Glomerular visceral epithelial cell (primary cell): ENCODE data around the gene TRIM77.
"Not testable (repeated sequence)": the region's sequence is repeated elsewhere in the genome, so short reads cannot be mapped to it uniquely, and the experiment has no call there.

Experiments
- DNase-seq: peaks from one replicate; pipeline ENCODE4 v3.0.0-alpha.2; 2016; ENCODE audit errors: extremely low spot score

TRIM77 gene

DNA sequence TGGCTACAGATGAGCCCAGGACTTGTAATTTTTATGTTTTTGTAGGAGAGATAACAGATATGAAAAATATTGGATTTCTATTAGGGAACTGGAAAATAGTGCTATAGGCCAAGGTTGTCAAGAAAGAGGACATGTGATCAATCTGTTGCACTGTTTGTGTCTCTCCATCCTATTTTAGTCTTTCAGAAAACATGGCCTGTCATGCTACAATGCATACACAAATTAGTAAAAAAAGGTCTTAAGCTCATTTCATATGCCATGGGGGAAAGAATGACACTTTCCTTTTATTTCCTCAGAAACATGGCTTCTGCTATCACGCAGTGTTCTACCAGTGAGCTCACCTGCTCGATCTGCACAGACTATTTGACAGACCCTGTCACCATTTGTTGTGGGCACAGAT lies at the start of gene TRIM77:
Gene TRIM77 (plus strand): TSS at position 301 of the 400 bp plus-strand sequence. CDS start 0 bp downstream, at position 301.
- not testable (repeated sequence) for DNase-seq

DNA sequence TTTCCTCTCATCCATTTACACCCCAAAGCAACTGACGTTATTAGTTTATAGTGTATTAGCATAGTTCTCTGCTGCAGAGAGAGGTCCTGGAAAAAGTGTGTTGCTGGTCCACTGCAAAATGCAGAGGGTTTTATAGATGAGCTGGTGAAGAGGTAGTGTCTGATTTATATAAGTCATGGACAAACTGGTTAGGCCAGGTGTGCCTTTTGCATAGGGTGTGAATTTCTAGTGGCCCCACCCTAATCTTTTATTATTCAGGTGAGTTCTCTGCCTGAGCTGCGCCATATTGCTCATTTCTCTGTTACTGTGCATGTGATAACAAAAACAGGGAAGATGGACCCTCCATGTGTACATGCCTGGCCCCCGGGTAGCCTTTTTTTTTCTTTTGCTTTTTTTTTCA lies 43.1 kb upstream of the TRIM77 start:
- DNase-seq, result no peak

- not testable (repeated sequence) for DNase-seq
Measured at GRCh38 chr11:89668158-89668557, 41.9 kb upstream of the TRIM77 start.

- DNase-seq, result not testable (repeated sequence)
Measured at GRCh38 chr11:89669586-89669985, 40.5 kb upstream of the TRIM77 start.

DNA sequence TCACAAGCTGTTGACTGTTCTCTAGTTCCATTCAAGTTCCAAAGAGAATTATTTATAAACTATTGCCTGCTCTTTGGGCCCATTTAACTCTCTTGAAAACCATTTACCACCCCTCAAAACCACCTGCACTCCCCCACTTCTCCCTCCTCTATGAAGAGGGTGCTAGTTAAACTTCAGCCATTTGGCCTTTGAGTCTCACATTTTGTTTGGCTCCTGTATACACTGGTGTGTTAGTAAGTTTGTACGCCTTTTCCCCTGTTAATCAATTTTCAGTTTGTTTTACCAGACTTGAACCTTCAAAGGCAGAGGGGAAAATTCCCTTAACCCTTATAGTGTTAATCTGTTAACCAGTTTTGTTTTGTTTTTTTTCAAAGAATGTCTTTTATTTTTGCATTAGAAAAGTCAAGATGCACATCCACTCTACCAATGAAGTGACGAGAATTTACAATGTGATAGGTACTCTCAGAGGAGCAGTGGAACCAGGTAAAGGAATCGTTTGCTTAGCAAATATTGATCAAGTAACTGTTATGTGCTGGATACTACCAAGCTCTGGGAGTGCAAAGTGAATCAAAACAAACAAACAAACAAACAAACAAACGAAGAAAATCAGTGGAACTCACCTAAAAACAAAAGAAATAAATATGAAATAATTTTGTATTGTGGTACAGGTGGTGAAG lies 40.0 kb upstream of the TRIM77 start:
- not testable (repeated sequence) for DNase-seq

DNA sequence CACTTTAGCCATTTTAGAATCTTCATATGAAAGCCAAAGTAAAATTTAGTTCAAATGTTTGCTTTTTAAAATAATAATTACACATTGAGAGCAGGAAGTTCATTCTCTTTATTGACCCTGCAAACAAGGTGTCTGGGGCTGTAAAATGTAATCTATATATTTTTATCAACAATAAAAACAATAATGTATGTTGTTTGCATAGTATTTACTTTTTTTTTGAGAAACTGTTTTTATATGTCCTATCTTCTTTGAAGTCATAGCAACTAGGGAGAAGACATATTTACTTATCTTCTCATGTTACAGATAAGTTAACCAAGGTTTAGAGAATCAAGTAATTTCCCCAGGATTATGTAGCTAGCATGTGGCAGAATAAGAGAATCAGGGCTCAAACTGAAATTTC lies 37.6 kb upstream of the TRIM77 start:
- not testable (repeated sequence) for DNase-seq

DNA sequence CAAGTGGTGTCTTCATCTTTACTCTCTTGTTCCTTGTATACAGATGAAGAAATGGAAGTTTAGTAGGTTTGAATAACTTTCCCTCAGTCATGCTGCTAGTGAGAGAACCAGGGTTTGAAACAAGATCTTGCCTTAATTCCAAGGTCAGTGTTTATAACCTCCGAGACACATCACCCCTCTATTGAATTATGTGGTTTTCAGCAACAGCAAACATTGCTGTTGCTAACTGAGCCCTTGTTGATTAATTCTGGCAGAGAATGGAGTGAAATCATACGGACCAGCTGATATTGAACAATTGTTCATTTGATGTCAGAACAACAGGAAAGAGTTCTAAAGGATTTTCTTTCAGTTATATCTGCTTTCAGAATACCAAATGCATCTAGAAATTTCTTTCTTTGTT lies 36.7 kb upstream of the TRIM77 start:
- DNase-seq, result not testable (repeated sequence)

DNA sequence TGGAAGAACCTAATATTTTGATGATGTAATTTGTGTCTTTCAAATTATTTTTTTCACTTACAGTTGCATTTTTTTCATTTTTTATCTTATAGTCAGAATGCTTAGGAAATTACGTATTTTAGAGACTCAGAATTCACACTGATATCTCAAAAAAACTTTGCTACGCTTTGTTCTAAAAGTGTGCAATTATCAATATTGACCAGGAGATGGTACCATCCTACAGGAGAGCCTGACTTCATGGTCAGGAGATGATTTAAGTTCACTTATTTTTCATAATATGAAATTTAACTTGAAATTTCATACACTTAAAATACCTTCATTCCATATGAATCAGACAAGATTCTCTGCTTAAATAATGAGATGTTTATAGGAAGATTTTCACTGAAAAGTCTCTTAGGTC lies 34.7 kb upstream of the TRIM77 start:
- not testable (repeated sequence) for DNase-seq

GRCh38 chr11:89675948-89676347 lies 34.2 kb upstream of the TRIM77 start:
- not testable (repeated sequence) for DNase-seq

- DNase-seq, result not testable (repeated sequence)
Measured at GRCh38 chr11:89707080-89707479, 3.0 kb upstream of the TRIM77 start.

- DNase-seq, result not testable (repeated sequence)
Measured at GRCh38 chr11:89724866-89725498, 14.9 kb downstream of the TRIM77 start.

DNA sequence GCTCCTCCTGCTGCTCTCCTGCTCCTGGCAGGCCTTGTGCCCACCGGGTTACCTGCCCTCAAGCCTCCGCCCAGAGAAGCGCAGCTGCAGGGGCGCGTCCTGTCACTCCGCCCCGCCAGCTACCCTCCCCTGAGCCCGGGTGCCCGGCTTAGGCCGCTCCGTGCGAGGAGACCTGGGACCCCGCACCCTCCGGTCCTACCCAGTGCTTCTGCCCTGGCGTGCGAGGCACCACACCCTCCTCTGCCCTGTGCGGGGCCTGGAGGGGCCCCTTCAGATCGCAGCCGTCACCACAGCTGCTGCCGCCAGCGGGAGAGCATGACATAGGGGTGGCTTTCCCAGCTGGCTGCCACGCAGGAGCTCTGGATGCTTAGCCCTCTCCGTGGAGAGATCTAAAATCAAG lies 20.1 kb downstream of the TRIM77 start:
- not testable (repeated sequence) for DNase-seq

- no peak for DNase-seq
Measured at GRCh38 chr11:89736566-89736965, 26.5 kb downstream of the TRIM77 start.

GRCh38 chr11:89737116-89737515 lies 27.0 kb downstream of the TRIM77 start:
- no peak for DNase-seq

- not testable (repeated sequence) for DNase-seq
Measured at GRCh38 chr11:89741406-89741805, 31.3 kb downstream of the TRIM77 start.

DNA sequence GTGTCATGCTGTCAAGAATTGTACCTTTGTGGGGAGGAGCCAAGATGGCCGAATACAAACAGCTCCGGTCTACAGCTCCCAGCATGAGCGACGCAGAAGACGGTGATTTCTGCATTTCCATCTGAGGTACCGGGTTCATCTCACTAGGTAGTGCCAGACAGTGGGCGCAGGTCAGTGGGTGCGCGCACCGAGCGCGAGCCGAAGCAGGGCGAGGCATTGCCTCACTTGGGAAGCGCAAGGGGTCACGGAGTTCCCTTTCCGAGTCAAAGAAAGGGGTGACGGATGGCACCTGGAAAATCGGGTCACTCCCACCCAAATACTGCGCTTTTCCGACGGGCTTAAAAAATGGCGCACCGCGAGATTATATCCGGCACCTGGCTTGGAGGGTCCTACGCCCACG lies 34.1 kb downstream of the TRIM77 start:
- not testable (repeated sequence) for DNase-seq

GRCh38 chr11:89750822-89751221 lies 40.7 kb downstream of the TRIM77 start:
- not testable (repeated sequence) for DNase-seq
